Fibroblast of villous mesenchyme (primary cell): ENCODE data around the gene PLD2. TPM values are rescaled to one million over a fixed set of nuclear protein-coding genes. Genes with fewer than 3 reads are reported as not detected.

Experiments used
- DNase-seq: peaks from one replicate; pipeline ENCODE4 v3.0.0-alpha.2; 2010; ENCODE audit warnings: low read depth
- H3K4me3 ChIP-seq: 2 replicates; pipeline ENCODE4 v1.5.1; 2011; ENCODE audit warnings: low read depth, mild to moderate bottlenecking, low read length
- total RNA-seq: library from RNA; depleted of rRNA; stranded (reverse); fragments of >200 nt; gene quantifications from 2 replicates; pipeline ENCODE4 v1.2.3, GENCODE V29; 2012
- TF ChIP-seq, protein P1 (sequence below): IDR thresholded peaks from 2 replicates; pipeline ENCODE4 v1.5.1; 2012; ENCODE audit warnings: low read depth, mild to moderate bottlenecking, low read length; ENCODE audit not compliant: insufficient read depth

The PLD2 gene
- total RNA-seq, 1 donor, result 11.7 TPM

DNA sequence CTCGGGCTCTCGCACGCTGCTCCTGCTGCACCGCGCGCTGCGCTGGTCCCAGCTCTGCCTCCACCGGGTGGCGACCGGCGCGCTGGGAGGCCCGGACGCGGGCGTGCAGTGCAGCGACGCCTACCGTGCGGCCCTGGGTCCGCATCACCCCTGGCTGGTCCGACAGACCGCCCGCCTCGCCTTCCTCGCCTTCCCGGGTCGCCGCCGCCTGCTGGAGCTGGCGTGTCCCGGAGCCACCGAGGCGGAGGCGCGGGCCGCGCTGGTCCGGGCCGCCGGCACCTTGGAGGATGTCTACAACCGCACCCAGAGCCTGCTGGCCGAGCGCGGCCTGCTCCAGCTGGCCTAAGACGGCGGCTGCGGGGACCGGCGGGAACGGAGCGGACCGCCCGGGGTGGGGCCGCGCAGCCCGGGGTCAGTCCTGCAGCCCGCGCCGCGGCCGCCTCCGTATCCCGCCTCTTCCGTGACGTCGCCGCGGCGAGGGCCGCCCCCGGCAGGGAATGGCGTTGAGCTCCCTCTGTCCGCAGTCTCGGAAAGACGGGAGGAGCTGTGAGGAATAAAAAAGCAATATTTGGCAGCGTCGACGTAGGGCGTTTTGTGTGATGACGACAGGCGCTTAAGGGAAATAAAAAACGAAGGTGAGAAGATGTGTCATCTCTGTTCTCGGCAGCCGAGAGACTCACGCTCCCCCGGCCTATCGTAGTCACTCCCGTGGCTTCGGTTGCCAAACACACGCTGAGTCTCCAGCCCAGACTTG, 16.8 kb upstream of the PLD2 start:
- TF ChIP-seq, protein P1, sequence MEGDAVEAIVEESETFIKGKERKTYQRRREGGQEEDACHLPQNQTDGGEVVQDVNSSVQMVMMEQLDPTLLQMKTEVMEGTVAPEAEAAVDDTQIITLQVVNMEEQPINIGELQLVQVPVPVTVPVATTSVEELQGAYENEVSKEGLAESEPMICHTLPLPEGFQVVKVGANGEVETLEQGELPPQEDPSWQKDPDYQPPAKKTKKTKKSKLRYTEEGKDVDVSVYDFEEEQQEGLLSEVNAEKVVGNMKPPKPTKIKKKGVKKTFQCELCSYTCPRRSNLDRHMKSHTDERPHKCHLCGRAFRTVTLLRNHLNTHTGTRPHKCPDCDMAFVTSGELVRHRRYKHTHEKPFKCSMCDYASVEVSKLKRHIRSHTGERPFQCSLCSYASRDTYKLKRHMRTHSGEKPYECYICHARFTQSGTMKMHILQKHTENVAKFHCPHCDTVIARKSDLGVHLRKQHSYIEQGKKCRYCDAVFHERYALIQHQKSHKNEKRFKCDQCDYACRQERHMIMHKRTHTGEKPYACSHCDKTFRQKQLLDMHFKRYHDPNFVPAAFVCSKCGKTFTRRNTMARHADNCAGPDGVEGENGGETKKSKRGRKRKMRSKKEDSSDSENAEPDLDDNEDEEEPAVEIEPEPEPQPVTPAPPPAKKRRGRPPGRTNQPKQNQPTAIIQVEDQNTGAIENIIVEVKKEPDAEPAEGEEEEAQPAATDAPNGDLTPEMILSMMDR, result peak; percentile 66
- peak; percentile 93 for DNase-seq

DNA sequence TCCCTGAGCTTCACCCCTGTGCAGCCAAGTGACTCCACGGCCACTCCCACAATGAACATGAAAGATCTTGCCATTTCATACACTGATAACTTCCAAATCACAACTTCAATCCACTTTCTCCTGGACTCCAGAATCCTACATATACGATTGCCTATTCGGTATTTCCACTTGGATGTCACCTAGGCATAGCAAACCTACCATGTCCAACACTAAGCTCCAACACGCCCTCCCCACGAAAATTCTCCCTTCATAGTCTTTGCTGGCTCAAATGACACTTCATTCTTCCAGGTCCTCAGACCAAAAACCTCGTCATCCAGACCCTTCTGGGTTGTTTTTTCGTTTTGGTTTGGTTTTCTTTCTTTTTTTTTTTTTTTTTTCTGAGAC, 16.3 kb upstream of the PLD2 start:
- no peak for DNase-seq
- TF ChIP-seq, protein P1, result no peak
- peak overlapping the region; percentile 72 for H3K4me3 ChIP-seq

More for the DNA sequence above, 16.8 kb upstream of the PLD2 start:
- peak overlapping the region; percentile 72 for H3K4me3 ChIP-seq

DNA sequence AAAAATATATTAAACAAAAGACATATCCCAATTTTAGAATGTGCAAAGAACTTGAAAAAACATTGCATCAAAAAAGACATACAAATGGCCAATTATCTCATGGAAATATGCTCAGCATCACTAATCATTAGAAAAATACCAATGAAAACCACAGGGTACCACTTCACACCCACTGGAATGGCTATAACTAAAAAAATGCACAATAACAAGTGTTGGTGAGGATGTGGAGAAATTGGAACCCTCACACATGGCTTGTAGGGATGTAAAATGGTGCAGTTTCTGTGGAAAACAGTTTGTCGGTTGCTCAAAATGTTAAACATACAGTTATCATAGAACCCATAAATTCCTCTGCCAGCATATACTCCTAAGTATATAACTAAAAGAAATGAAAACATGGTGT, 11.8 kb upstream of the PLD2 start:
- TF ChIP-seq, protein P1, result no peak
- DNase-seq, result no peak
- no peak overlapping the region for H3K4me3 ChIP-seq

DNA sequence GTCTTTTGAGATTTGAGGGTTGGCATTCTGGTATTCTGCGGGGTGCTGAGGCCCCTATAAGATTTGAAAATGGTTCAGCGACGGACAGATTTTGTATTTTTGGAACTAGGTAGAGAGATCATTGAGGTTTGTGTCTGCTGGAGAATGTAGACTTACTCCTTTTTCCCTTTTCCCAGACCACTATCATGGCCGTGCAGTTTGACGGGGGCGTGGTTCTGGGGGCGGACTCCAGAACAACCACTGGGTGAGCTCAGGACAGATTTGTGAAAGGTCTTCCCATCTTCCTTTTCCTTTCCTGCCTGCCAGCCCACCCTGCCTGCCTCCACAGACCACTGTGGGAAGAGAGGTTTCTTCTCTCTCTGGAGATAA, 10.4 kb upstream of the PLD2 start:
- H3K4me3 ChIP-seq, result peak overlapping the region; percentile 97
- DNase-seq, result peak; percentile 41
- TF ChIP-seq, protein P1, result no peak

DNA sequence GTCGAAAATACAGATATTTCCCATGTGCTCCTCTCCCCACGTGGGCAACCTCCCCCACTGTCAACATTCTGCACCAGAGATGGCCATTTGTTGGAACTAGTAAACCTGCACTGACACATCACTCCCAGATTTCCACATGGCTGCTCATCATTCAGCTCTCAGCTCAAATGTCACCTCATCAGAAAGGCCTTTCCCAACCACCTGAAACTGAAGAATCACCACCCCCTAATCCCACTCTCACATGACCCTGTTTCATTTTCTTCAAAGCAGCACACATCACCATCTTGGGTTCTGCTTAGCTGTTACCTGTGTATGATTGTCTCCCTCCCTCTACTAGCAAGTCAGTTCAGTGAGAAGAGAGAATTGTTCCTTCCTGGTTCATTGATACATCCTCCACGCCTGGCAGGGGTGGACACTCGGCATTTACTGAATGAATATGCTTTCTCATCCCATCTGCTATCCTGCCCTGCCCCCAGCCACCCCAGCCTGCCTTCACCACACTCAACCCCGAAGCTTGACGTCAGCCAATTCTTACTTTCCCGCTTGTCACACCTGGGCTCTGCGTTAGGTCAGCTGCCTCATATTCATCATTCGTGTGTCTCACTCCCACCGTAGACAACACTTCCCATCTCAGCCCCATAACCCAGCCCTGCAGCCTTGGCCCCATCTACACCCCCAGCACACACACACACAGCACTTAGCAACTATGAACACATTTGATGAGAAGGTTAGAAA, 6.3 kb upstream of the PLD2 start:
- DNase-seq, result no peak
- H3K4me3 ChIP-seq, result no peak overlapping the region
- TF ChIP-seq, protein P1, result no peak

DNA sequence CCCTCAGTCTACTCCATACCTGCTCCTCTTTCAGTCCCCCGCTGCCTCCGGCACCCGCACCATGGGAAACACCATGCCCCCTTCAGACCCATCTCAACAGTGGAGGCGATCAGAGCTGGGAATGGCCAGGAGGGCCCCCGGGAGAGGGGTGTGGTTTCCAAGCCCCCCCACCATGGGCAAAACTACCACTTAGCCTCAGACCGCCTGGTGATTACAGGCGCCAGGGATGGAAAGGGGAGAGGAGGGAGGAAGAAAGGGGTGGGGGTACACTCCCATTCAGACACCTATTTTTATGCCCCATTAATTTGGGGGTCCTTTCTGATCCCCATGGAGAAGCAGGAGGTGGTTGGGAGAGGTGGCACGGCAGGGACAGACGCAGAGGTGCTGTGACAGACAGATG, 4.7 kb upstream of the PLD2 start, which contains the start of gene C17orf114:
Gene C17orf114, minus strand, starts transcription at position 101 of the 400 bp plus-strand sequence.
- no peak within 1 kb of the TSS for H3K4me3 ChIP-seq
- TF ChIP-seq, protein P1, result no peak
- no peak for DNase-seq
